ENCODE results near the gene NARS2.
A peak's percentile ranks its signal among the peaks of the same experiment; 100 is the strongest.

NARS2 gene

GRCh38 chr11:78425399-78426070, 149.1 kb downstream of the NARS2 start:
- Histone ChIP-seq H3K14ac (ENCODE audit: low read length in 2 of 2) (no peak overlapping the region), H2AFZ (ENCODE audit: low read depth, low read length) (no peak overlapping the region), H3K27ac (ENCODE audit: low read length, poor library complexity, severe bottlenecking) (no peak overlapping the region), H3K27me3 (ENCODE audit: control insufficient read depth in 1 of 2, insufficient read depth in 1 of 2, low read length in 2 of 2) (no peaks in the 10 kb centered on the region), H3K4me2 (ENCODE audit: low read length, poor library complexity, severe bottlenecking) (no peak overlapping the region), H4K8ac (ENCODE audit: low read length) (no peak overlapping the region), H2BK12ac (ENCODE audit: low read length in 2 of 2) (no peak overlapping the region), H2BK5ac (ENCODE audit: low read depth, low read length, poor library complexity, severe bottlenecking) (no peak overlapping the region), H2BK120ac (ENCODE audit: low read depth, low read length) (no peak overlapping the region), H3K36me3 (ENCODE audit: control insufficient read depth in 1 of 2, insufficient read depth in 2 of 2, low read depth in 1 of 2, low read length in 2 of 2) (peaks cover 4 to 6% of the 10 kb centered on the region in 2 experiments), H3K9me3 (ENCODE audit: control insufficient read depth, low read length) (no peaks in the 10 kb centered on the region), H3K4ac (ENCODE audit: low read depth in 1 of 2, low read length in 2 of 2) (no peak overlapping the region), H3K18ac (ENCODE audit: low read depth in 1 of 2, low read length in 2 of 2) (no peak overlapping the region), H3K4me3 (ENCODE audit: insufficient read depth in 1 of 2, low read depth in 1 of 2, low read length in 2 of 2) (no peak overlapping the region), H3K23ac (ENCODE audit: low read length in 2 of 2) (no peak overlapping the region), H2BK15ac (ENCODE audit: low read depth, poor library complexity, severe bottlenecking) (no peak overlapping the region), H3K9ac (ENCODE audit: low read length) (no peak overlapping the region), H3K79me1 (replicated peaks; ENCODE audit: low read length, poor library complexity, severe bottlenecking) (no peaks in the 10 kb centered on the region), H3K4me1 (ENCODE audit: control insufficient read depth, insufficient read depth, low read depth, low read length) (peaks cover 5% of the 10 kb centered on the region), H2AK5ac (ENCODE audit: low read length, severe bottlenecking) (no peak overlapping the region), H4K91ac (ENCODE audit: low read length) (no peak overlapping the region)
- WGBS, result 100% methylated on average over 2 of the region's 4 CpGs
- DNase-seq, result no peak

DNA sequence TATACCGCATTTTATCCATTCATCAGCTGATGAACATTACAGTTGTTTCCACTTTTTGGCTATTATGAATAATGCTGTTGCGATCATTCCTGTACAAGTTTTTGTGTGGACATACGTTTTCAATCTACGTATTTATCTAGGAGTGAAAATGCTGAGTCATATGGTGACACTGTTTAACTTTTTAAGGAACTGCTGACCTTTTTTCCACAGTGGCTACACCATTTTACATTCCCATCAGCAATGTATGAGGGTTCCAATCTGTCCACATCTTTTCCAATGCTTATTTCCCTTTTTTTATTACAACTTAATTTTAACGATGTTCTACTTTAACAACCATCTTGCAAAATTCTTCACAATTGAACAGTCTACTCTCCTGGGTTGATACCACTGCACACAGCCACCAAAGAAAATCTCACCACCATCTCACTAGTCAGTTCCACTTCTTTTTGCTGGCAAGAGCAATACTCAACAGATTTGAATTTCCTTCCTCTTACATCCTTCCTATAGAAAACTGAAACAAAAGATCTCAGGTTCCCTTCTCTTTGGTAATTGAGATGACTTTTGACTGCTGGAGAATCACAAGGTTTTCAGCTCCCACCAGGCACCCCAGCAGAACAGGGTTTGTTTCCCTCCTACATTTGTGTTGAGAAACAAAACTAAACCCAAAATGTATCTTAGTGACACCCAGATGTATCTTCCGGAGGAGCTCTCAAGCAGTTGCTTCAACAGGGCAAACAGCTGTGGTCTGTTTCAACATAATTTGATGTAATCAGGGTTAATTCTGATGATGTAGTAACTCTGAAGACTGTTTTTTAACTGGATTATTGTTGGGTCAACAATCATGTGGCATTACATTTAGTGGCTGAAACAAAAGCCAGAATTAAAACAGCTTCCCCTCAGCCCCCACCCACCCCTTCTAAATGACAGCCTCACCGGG, 150.1 kb downstream of the NARS2 start:
- Histone ChIP-seq H3K18ac (ENCODE audit: low read depth in 1 of 2, low read length in 2 of 2) (no peak overlapping the region), H3K4me3 (ENCODE audit: insufficient read depth in 1 of 2, low read depth in 1 of 2, low read length in 2 of 2) (no peak overlapping the region), H2BK15ac (ENCODE audit: low read depth, poor library complexity, severe bottlenecking) (no peak overlapping the region), H2BK5ac (ENCODE audit: low read depth, low read length, poor library complexity, severe bottlenecking) (no peak overlapping the region), H2AK5ac (ENCODE audit: low read length, severe bottlenecking) (no peak overlapping the region), H3K27ac (ENCODE audit: low read length, poor library complexity, severe bottlenecking) (no peak overlapping the region), H3K9ac (ENCODE audit: low read length) (peak overlapping the region; percentile 8), H3K23ac (ENCODE audit: low read length in 2 of 2) (no peak overlapping the region), H3K4me2 (ENCODE audit: low read length, poor library complexity, severe bottlenecking) (no peak overlapping the region), H3K14ac (ENCODE audit: low read length in 2 of 2) (no peak overlapping the region), H3K4ac (ENCODE audit: low read depth in 1 of 2, low read length in 2 of 2) (no peak overlapping the region), H4K8ac (ENCODE audit: low read length) (no peak overlapping the region), H3K4me1 (ENCODE audit: control insufficient read depth, insufficient read depth, low read depth, low read length) (peaks cover 8% of the 10 kb centered on the region), H3K27me3 (ENCODE audit: control insufficient read depth in 1 of 2, insufficient read depth in 1 of 2, low read length in 2 of 2) (no peaks in the 10 kb centered on the region), H3K9me3 (ENCODE audit: control insufficient read depth, low read length) (no peaks in the 10 kb centered on the region), H3K79me1 (replicated peaks; ENCODE audit: low read length, poor library complexity, severe bottlenecking) (no peaks in the 10 kb centered on the region), H3K36me3 (ENCODE audit: control insufficient read depth in 1 of 2, insufficient read depth in 2 of 2, low read depth in 1 of 2, low read length in 2 of 2) (peaks cover 0 to 1% of the 10 kb centered on the region in 2 experiments), H2BK12ac (ENCODE audit: low read length in 2 of 2) (no peak overlapping the region), H2AFZ (ENCODE audit: low read depth, low read length) (no peak overlapping the region), H4K91ac (ENCODE audit: low read length) (no peak overlapping the region), H2BK120ac (ENCODE audit: low read depth, low read length) (no peak overlapping the region)
- WGBS, result 83% methylated on average over 6 of the region's 7 CpGs
- peak; percentile 69 for DNase-seq

GRCh38 chr11:78423241-78423640, 151.4 kb downstream of the NARS2 start:
- Histone ChIP-seq H2BK12ac (ENCODE audit: low read length in 2 of 2) (no peak overlapping the region), H3K27ac (ENCODE audit: low read length, poor library complexity, severe bottlenecking) (no peak overlapping the region), H2BK5ac (ENCODE audit: low read depth, low read length, poor library complexity, severe bottlenecking) (no peak overlapping the region), H2BK120ac (ENCODE audit: low read depth, low read length) (no peak overlapping the region), H3K9ac (ENCODE audit: low read length) (no peak overlapping the region), H3K4me2 (ENCODE audit: low read length, poor library complexity, severe bottlenecking) (no peak overlapping the region), H2BK15ac (ENCODE audit: low read depth, poor library complexity, severe bottlenecking) (no peak overlapping the region), H3K14ac (ENCODE audit: low read length in 2 of 2) (no peak overlapping the region), H3K9me3 (ENCODE audit: control insufficient read depth, low read length) (no peaks in the 10 kb centered on the region), H3K36me3 (ENCODE audit: control insufficient read depth in 1 of 2, insufficient read depth in 2 of 2, low read depth in 1 of 2, low read length in 2 of 2) (no peaks in the 10 kb centered on the region), H2AFZ (ENCODE audit: low read depth, low read length) (no peak overlapping the region), H3K4me3 (ENCODE audit: insufficient read depth in 1 of 2, low read depth in 1 of 2, low read length in 2 of 2) (no peak overlapping the region), H2AK5ac (ENCODE audit: low read length, severe bottlenecking) (no peak overlapping the region), H4K91ac (ENCODE audit: low read length) (no peak overlapping the region), H3K4me1 (ENCODE audit: control insufficient read depth, insufficient read depth, low read depth, low read length) (peaks cover 9% of the 10 kb centered on the region), H3K18ac (ENCODE audit: low read depth in 1 of 2, low read length in 2 of 2) (no peak overlapping the region), H4K8ac (ENCODE audit: low read length) (no peak overlapping the region), H3K27me3 (ENCODE audit: control insufficient read depth in 1 of 2, insufficient read depth in 1 of 2, low read length in 2 of 2) (no peaks in the 10 kb centered on the region), H3K23ac (ENCODE audit: low read length in 2 of 2) (no peak overlapping the region), H3K4ac (ENCODE audit: low read depth in 1 of 2, low read length in 2 of 2) (no peak overlapping the region), H3K79me1 (replicated peaks; ENCODE audit: low read length, poor library complexity, severe bottlenecking) (no peaks in the 10 kb centered on the region)
- 53% methylated on average over 2 of the region's 2 CpGs for WGBS
- no peak for DNase-seq

DNA sequence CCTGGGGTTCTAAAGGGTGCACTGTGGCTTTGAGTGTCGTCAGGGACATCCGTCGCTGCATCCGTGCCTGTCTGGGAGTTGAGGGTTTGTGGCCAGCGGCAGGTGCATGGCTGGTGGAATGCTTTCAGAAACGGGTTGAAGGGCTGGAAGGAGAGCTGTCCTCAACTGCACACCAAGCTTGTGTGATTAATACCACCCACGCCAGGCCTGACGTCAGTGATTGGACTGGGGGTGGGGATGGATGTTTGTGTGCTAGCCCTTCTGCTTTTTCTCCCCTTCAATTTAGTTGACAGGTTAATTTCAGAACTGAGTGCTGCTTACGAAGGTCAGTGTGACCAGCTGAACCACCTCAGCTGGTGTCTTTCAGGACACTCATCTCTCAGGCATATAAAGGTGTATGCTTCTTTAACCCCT, 153.9 kb downstream of the NARS2 start:
- Histone ChIP-seq H3K27me3 (ENCODE audit: control insufficient read depth in 1 of 2, insufficient read depth in 1 of 2, low read length in 2 of 2) (no peaks in the 10 kb centered on the region), H3K79me1 (replicated peaks; ENCODE audit: low read length, poor library complexity, severe bottlenecking) (peaks cover 1% of the 10 kb centered on the region), H3K36me3 (ENCODE audit: control insufficient read depth in 1 of 2, insufficient read depth in 2 of 2, low read depth in 1 of 2, low read length in 2 of 2) (no peaks in the 10 kb centered on the region), H2AK5ac (ENCODE audit: low read length, severe bottlenecking) (no peak overlapping the region), H3K27ac (ENCODE audit: low read length, poor library complexity, severe bottlenecking) (peak overlapping the region; percentile 63), H3K4me3 (ENCODE audit: insufficient read depth in 1 of 2, low read depth in 1 of 2, low read length in 2 of 2) (peak overlapping the region in 1 of 2 experiments; percentile 6), H3K23ac (ENCODE audit: low read length in 2 of 2) (no peak overlapping the region), H2BK120ac (ENCODE audit: low read depth, low read length) (no peak overlapping the region), H2AFZ (ENCODE audit: low read depth, low read length) (no peak overlapping the region), H3K9me3 (ENCODE audit: control insufficient read depth, low read length) (no peaks in the 10 kb centered on the region), H4K8ac (ENCODE audit: low read length) (no peak overlapping the region), H2BK15ac (ENCODE audit: low read depth, poor library complexity, severe bottlenecking) (no peak overlapping the region), H2BK12ac (ENCODE audit: low read length in 2 of 2) (peak overlapping the region in 1 of 2 experiments; percentile 51), H3K18ac (ENCODE audit: low read depth in 1 of 2, low read length in 2 of 2) (peak overlapping the region in 1 of 2 experiments; percentile 13), H3K9ac (ENCODE audit: low read length) (peak overlapping the region; percentile 76), H3K4me2 (ENCODE audit: low read length, poor library complexity, severe bottlenecking) (no peak overlapping the region), H2BK5ac (ENCODE audit: low read depth, low read length, poor library complexity, severe bottlenecking) (no peak overlapping the region), H3K14ac (ENCODE audit: low read length in 2 of 2) (no peak overlapping the region), H3K4me1 (ENCODE audit: control insufficient read depth, insufficient read depth, low read depth, low read length) (peaks cover 13% of the 10 kb centered on the region), H3K4ac (ENCODE audit: low read depth in 1 of 2, low read length in 2 of 2) (no peak overlapping the region), H4K91ac (ENCODE audit: low read length) (no peak overlapping the region)
- DNase-seq, result peak; percentile 55
- 49% methylated on average over 7 of the region's 9 CpGs for WGBS

Data from mesenchymal stem cell (in vitro differentiated cells and primary cell).